NB4 (cell line): Measurements from ENCODE around the gene AP4E1.

Source experiments
- CTCF ChIP-seq: IDR thresholded peaks from one replicate; pipeline ENCODE4 v1.5.1; 2012; ENCODE audit warnings: low read depth, low read length
- MAX ChIP-seq: IDR thresholded peaks from 2 replicates; pipeline ENCODE4 v1.6.1; 2011; ENCODE audit warnings: low read depth, low read length
- MYC ChIP-seq: IDR thresholded peaks from 2 replicates; pipeline ENCODE4 v1.6.1; 2011; ENCODE audit warnings: low read depth, low read length
- POLR2A ChIP-seq: IDR thresholded peaks from 2 replicates; pipeline ENCODE4 v1.6.1; 2011; ENCODE audit warnings: mild to moderate bottlenecking; ENCODE audit not compliant: insufficient read length; ENCODE audit errors: extremely low read depth

GRCh38 chr15:50970524-50970923 lies 62.0 kb downstream of the AP4E1 start:
- TF ChIP-seq CTCF (no peak), POLR2A (no peak), MAX (no peak), MYC (no peak)
